ENCODE data around the gene ACKR3.

- TF ChIP-seq, protein P1, sequence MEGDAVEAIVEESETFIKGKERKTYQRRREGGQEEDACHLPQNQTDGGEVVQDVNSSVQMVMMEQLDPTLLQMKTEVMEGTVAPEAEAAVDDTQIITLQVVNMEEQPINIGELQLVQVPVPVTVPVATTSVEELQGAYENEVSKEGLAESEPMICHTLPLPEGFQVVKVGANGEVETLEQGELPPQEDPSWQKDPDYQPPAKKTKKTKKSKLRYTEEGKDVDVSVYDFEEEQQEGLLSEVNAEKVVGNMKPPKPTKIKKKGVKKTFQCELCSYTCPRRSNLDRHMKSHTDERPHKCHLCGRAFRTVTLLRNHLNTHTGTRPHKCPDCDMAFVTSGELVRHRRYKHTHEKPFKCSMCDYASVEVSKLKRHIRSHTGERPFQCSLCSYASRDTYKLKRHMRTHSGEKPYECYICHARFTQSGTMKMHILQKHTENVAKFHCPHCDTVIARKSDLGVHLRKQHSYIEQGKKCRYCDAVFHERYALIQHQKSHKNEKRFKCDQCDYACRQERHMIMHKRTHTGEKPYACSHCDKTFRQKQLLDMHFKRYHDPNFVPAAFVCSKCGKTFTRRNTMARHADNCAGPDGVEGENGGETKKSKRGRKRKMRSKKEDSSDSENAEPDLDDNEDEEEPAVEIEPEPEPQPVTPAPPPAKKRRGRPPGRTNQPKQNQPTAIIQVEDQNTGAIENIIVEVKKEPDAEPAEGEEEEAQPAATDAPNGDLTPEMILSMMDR (IDR thresholded peaks at IDR 0.05), result no peak
- no peak for TF ChIP-seq POLR2A (IDR thresholded peaks at IDR 0.05)
These were observed 32.8 kb upstream of the ACKR3 start for GRCh38 chr2:236536727-236537398.
